ENCODE data around the gene MFNG.

The MFNG gene

DNA sequence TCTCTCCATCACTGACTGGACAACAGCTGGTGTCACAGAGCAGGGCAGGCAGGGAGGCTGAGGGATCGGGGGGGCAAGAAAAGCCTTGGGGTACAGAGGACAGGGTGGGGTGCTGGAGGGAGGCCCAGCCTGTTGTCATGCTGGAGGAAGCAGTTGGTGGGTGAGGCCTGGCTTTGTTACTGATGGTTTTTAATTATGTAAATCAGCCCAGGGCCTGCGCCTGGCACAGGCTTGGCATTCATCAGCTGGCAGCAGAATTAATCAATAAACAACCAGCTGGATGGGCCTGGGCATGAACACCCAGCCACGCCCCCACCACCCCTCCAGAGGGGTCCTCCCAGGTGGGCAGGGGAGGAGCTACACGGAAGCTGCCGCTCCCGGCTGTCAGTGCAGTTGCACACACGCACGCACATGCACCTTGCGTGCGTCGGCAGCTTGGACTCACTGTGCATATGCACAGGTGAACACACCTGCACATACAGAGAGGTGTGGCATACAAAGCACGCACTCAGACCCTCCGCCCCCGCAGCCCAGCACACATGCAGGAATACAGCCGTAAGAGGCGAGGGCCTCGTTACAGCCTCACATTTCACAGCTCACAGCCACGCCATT is 37.6 kb downstream of the MFNG start:
- DNase-seq = no peak
- TF ChIP-seq, protein P1, sequence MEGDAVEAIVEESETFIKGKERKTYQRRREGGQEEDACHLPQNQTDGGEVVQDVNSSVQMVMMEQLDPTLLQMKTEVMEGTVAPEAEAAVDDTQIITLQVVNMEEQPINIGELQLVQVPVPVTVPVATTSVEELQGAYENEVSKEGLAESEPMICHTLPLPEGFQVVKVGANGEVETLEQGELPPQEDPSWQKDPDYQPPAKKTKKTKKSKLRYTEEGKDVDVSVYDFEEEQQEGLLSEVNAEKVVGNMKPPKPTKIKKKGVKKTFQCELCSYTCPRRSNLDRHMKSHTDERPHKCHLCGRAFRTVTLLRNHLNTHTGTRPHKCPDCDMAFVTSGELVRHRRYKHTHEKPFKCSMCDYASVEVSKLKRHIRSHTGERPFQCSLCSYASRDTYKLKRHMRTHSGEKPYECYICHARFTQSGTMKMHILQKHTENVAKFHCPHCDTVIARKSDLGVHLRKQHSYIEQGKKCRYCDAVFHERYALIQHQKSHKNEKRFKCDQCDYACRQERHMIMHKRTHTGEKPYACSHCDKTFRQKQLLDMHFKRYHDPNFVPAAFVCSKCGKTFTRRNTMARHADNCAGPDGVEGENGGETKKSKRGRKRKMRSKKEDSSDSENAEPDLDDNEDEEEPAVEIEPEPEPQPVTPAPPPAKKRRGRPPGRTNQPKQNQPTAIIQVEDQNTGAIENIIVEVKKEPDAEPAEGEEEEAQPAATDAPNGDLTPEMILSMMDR (IDR thresholded peaks at IDR 0.05; ENCODE audit: low read depth, low read length) = no peak
- H3K36me3 ChIP-seq = no peaks in the 10 kb centered on the region
- H3K27me3 ChIP-seq (ENCODE audit: insufficient read depth, low read depth, severe bottlenecking) = no peaks in the 10 kb centered on the region
- no peak overlapping the region for H3K27ac ChIP-seq
- H3K4me3 ChIP-seq (ENCODE audit: low read depth, low read length) = no peak overlapping the region
- peaks cover 3% of the 10 kb centered on the region for H3K9me3 ChIP-seq (ENCODE audit: severe bottlenecking)

DNA sequence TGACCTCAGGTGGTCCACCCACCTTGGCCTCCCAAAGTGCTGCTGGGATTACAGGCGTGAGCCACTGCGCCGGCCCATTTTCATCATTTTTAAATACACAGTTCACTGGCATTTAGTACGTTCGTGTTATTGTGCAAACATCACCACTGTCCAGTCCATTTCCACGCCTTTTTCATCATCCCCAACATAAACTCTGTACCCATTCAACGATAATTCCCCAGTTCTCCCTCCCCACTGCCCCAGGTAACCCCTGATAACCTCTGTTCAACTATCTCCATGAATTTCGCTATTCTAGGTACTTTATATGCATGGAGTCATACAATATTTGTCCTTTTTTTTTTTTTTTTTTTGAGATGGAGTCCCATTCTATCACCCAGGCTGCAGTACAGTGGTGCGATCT is 40.7 kb downstream of the MFNG start:
- Histone ChIP-seq H3K9me3 (ENCODE audit: severe bottlenecking) (peaks cover 6% of the 10 kb centered on the region), H3K27me3 (ENCODE audit: insufficient read depth, low read depth, severe bottlenecking) (no peaks in the 10 kb centered on the region), H3K36me3 (no peaks in the 10 kb centered on the region), H3K27ac (no peak overlapping the region), H3K4me3 (ENCODE audit: low read depth, low read length) (no peak overlapping the region)
- TF ChIP-seq, protein P1 (IDR thresholded peaks at IDR 0.05; ENCODE audit: low read depth, low read length) = no peak
- DNase-seq = no peak

DNA sequence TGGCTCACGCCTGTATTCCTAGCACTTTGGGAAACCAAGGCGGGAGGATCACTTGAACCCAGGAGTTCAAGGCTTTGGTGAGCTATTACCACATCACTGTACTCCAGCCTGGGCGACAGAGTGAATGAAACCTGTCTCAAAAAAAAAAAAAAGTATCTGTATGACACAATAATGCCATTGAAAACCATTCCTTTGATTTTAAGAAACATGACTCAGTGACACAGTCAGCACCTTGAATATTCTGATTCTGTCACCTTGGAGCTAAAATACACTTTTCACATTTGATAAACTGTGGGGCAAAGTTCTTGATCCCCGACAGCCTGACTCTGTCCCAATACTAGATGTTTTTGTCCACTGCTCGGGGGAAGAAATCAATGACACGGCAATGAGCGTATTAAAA is 42.2 kb downstream of the MFNG start:
- Histone ChIP-seq H3K27me3 (ENCODE audit: insufficient read depth, low read depth, severe bottlenecking) (no peaks in the 10 kb centered on the region), H3K27ac (no peak overlapping the region), H3K36me3 (no peaks in the 10 kb centered on the region), H3K4me3 (ENCODE audit: low read depth, low read length) (no peak overlapping the region), H3K9me3 (ENCODE audit: severe bottlenecking) (peaks cover 6% of the 10 kb centered on the region)
- no peak for DNase-seq
- TF ChIP-seq, protein P1 (IDR thresholded peaks at IDR 0.05; ENCODE audit: low read depth, low read length) = no peak

DNA sequence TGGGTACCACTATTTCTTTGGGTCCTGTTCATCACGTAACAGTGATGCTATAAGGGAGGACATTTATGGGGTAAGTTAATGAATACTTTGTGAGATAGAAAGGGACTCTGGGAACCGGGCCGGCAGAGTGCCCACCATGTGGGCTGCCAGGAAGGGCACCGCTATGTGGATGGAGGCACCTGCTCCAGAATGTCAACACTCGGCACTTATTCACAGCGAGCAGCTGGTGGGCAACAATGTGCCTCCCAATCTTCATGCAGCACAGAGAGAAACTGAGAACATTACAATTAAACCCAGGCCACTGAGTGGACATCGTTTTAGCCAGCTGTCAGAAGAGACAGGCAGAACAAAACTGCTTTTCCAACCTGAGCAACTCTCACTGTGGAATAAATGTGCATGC is 43.1 kb downstream of the MFNG start:
- Histone ChIP-seq H3K9me3 (ENCODE audit: severe bottlenecking) (peaks cover 6% of the 10 kb centered on the region), H3K4me3 (ENCODE audit: low read depth, low read length) (no peak overlapping the region), H3K36me3 (no peaks in the 10 kb centered on the region), H3K27me3 (ENCODE audit: insufficient read depth, low read depth, severe bottlenecking) (no peaks in the 10 kb centered on the region), H3K27ac (no peak overlapping the region)
- TF ChIP-seq, protein P1 (IDR thresholded peaks at IDR 0.05; ENCODE audit: low read depth, low read length) = no peak
- DNase-seq = no peak

DNA sequence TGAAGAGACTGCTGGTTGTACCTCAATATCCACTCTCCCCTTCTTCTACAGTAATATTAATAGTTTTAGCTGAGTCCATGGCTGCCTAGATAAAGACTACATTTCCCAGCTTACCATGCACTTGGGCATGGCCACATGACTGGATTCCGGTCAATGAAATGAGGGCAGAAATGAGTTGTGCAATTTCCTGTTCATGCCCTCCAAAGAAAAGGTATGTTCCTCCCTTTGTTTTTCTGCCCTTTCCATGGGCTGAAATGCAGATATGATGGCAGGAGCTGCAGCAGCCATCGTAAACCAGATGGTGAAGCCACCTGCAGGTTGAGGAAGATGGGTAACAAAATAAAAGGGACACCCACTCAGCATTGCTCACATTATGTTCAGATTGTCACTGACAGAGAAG is 43.6 kb downstream of the MFNG start:
- Histone ChIP-seq H3K4me3 (ENCODE audit: low read depth, low read length) (no peak overlapping the region), H3K9me3 (ENCODE audit: severe bottlenecking) (peaks cover 6% of the 10 kb centered on the region), H3K36me3 (no peaks in the 10 kb centered on the region), H3K27me3 (ENCODE audit: insufficient read depth, low read depth, severe bottlenecking) (no peaks in the 10 kb centered on the region), H3K27ac (no peak overlapping the region)
- TF ChIP-seq, protein P1 (IDR thresholded peaks at IDR 0.05; ENCODE audit: low read depth, low read length) = no peak
- DNase-seq = no peak

DNA sequence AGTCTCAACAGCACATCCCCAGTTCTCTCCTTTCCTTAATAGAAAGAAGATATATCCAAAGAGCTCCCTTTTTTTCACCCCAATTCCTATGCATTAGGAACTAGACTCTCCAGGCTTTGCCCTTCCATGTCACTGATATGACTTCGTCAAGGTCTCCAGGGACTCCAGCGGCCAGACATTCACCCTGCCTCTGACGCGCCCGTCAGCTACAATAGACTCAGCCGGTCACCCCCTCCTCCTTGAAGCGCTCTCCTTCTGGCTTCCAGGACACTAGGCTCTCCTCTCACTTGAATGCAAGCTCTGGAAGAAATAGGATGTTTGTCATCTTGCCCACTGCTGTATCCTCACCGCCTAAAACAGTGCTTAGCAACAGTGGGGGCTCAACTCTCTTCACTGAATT is 44.0 kb downstream of the MFNG start:
- DNase-seq = no peak

More for the DNA sequence above, 44.0 kb downstream of the MFNG start:
- Histone ChIP-seq H3K4me3 (ENCODE audit: low read depth, low read length) (no peak overlapping the region), H3K27me3 (ENCODE audit: insufficient read depth, low read depth, severe bottlenecking) (no peaks in the 10 kb centered on the region), H3K27ac (no peak overlapping the region), H3K9me3 (ENCODE audit: severe bottlenecking) (peaks cover 6% of the 10 kb centered on the region), H3K36me3 (no peaks in the 10 kb centered on the region)
- TF ChIP-seq, protein P1 (IDR thresholded peaks at IDR 0.05; ENCODE audit: low read depth, low read length) = no peak

Measured in WERI-Rb-1 (cell line).